Measurements from ENCODE around the gene KRTAP13-2.
A peak's percentile ranks its signal among the peaks of the same experiment; 100 is the strongest.

KRTAP13-2 gene

GRCh38 chr21:30372139-30372770 is at the start of gene KRTAP13-2:
Gene KRTAP13-2, minus strand, starts transcription at chr21:30372271. Its CDS starts 58 bp downstream, at chr21:30372213.
- DNase-seq (ENCODE audit: low read depth in 1 of 2, low spot score in 1 of 2), result no peak

GRCh38 chr21:30415993-30416392 is 43.9 kb upstream of the KRTAP13-2 start:
- DNase-seq (ENCODE audit: low read depth in 1 of 2, low spot score in 1 of 2), result no peak

- DNase-seq (ENCODE audit: low read depth in 1 of 2, low spot score in 1 of 2), result no peak
These were observed 36.9 kb upstream of the KRTAP13-2 start for GRCh38 chr21:30408782-30409494.

GRCh38 chr21:30395731-30396130 is 23.7 kb upstream of the KRTAP13-2 start, which contains the start of gene KRTAP13-1:
Gene KRTAP13-1, plus strand, starts transcription at chr21:30396031. Its CDS starts 56 bp downstream, at chr21:30396087.
- no peak for DNase-seq (ENCODE audit: low read depth in 1 of 2, low spot score in 1 of 2)

GRCh38 chr21:30391492-30392025 is 19.5 kb upstream of the KRTAP13-2 start:
- no peak for DNase-seq (ENCODE audit: low read depth in 1 of 2, low spot score in 1 of 2)

GRCh38 chr21:30382201-30382600 is 10.1 kb upstream of the KRTAP13-2 start:
- no peak for DNase-seq (ENCODE audit: low read depth in 1 of 2, low spot score in 1 of 2)

GRCh38 chr21:30355906-30356305 is 16.2 kb downstream of the KRTAP13-2 start:
- no peak for DNase-seq (ENCODE audit: low read depth in 1 of 2, low spot score in 1 of 2)

- no peak for DNase-seq (ENCODE audit: low read depth in 1 of 2, low spot score in 1 of 2)
These were observed 17.6 kb downstream of the KRTAP13-2 start for GRCh38 chr21:30354308-30355005.

- no peak for DNase-seq (ENCODE audit: low read depth in 1 of 2, low spot score in 1 of 2)
These were observed 20.5 kb downstream of the KRTAP13-2 start for GRCh38 chr21:30351534-30351933.

GRCh38 chr21:30349572-30349971 is 22.5 kb downstream of the KRTAP13-2 start:
- no peak for DNase-seq (ENCODE audit: low read depth in 1 of 2, low spot score in 1 of 2)

- no peak for DNase-seq (ENCODE audit: low read depth in 1 of 2, low spot score in 1 of 2)
These were observed 23.6 kb downstream of the KRTAP13-2 start, which contains the start of gene KRTAP23-1 for GRCh38 chr21:30348506-30348905. Gene KRTAP23-1, minus strand, starts transcription at chr21:30348606. Its CDS starts 0 bp downstream, at chr21:30348606.

GRCh38 chr21:30345014-30345413 is 27.1 kb downstream of the KRTAP13-2 start:
- DNase-seq (ENCODE audit: low read depth in 1 of 2, low spot score in 1 of 2), result no peak

- peak in 1 of 2 donors; percentile 22 for DNase-seq (ENCODE audit: low read depth in 1 of 2, low spot score in 1 of 2)
These were observed 31.1 kb downstream of the KRTAP13-2 start for GRCh38 chr21:30340714-30341573.

GRCh38 chr21:30338717-30339116 is 33.4 kb downstream of the KRTAP13-2 start:
- no peak for DNase-seq (ENCODE audit: low read depth in 1 of 2, low spot score in 1 of 2)

- no peak for DNase-seq (ENCODE audit: low read depth in 1 of 2, low spot score in 1 of 2)
These were observed 34.3 kb downstream of the KRTAP13-2 start for GRCh38 chr21:30337772-30338171.

GRCh38 chr21:30337276-30337744 is 34.8 kb downstream of the KRTAP13-2 start, which contains the start of gene KRTAP27-1:
Gene KRTAP27-1, minus strand, starts transcription at chr21:30337694. Its CDS starts 26 bp downstream, at chr21:30337668.
- no peak for DNase-seq (ENCODE audit: low read depth in 1 of 2, low spot score in 1 of 2)

GRCh38 chr21:30336596-30336995 is 35.5 kb downstream of the KRTAP13-2 start:
- DNase-seq (ENCODE audit: low read depth in 1 of 2, low spot score in 1 of 2), result no peak

GRCh38 chr21:30333736-30334135 is 38.3 kb downstream of the KRTAP13-2 start:
- DNase-seq (ENCODE audit: low read depth in 1 of 2, low spot score in 1 of 2), result no peak

- DNase-seq (ENCODE audit: low read depth in 1 of 2, low spot score in 1 of 2), result no peak
These were observed 39.4 kb downstream of the KRTAP13-2 start for GRCh38 chr21:30332681-30333080.

- no peak for DNase-seq (ENCODE audit: low read depth in 1 of 2, low spot score in 1 of 2)
These were observed 42.7 kb downstream of the KRTAP13-2 start for GRCh38 chr21:30329203-30329875.
